NCI-H748 (cell line): ENCODE measurements around the gene OR52E4.

ENCODE experiments used
- DNase-seq: peaks from one replicate; lab custom pipeline; 2025; ENCODE audit not compliant: unreplicated experiment; lab: John Stamatoyannopoulos, UW

OR52E4 gene

DNA sequence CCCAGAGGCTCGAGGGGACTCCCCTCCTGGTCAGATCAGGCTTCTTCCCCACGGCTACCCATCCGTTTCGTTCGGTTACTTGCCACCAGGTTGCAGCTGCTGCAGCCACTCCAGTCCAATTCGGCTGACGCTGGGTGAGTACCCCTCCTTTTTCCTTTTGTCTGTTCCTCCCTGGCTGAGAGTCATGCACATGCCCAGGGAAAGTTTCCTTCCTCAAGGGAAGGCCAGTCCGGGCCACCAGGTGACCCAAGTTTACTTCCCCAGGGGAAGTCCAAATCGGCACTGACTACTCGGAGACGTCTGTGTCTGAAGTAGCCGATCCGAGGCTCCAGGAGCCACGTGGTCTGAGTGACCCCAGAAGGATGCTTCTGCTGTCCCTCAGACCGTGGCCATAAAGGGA is 48.4 kb downstream of the OR52E4 start:
- peak; percentile 76 for DNase-seq

GRCh38 chr11:5929571-5930368 is 49.3 kb downstream of the OR52E4 start:
- DNase-seq, result peak; percentile 92

- no peak for DNase-seq
Measured at GRCh38 chr11:5930614-5931013, 50.2 kb downstream of the OR52E4 start.

- no peak for DNase-seq
Measured at GRCh38 chr11:5931061-5931460, 50.6 kb downstream of the OR52E4 start.

DNA sequence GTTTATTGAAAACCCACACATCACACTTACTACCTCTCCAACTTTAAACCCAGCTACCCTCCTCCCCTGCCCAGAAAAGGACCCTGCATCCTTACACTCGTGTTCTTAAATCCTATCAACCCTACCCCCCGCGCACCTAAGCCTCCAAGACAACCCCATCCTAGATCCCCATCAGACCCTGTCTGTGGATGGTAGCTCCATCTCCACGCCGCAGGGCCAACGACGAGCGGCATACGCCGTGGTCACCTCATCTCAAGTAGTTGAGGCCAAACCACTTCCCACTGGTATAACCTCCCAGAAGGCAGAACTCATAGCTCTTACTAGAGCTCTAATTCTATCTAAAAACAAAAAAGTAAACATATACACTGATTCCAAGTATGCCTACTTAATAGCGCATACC is 52.2 kb downstream of the OR52E4 start:
- no peak for DNase-seq

DNA sequence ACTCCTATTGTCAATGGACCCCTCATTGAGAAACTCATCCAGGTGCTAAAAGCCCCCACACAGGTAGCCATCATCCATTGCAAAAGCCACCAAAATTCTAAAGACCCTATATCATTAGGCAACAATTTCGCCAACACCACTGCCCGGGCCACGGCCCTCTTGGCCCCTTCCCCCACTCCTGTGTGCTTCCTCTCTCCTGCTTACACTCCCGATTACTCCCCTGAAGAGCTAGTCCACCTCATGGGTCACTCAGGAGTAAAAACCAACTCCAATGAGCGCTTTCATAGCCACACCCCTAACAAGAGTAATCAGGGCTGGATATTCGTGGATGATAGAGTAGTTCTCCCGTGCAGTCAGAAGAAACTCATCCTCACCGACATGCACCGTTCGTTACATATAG is 52.7 kb downstream of the OR52E4 start:
- DNase-seq, result no peak
